HG03025 (cell line): ENCODE results near the gene DOK4.
"Not testable (repeated sequence)": the region's sequence is repeated elsewhere in the genome, so short reads cannot be mapped to it uniquely, and the experiment has no call there.

ENCODE experiments used
- ATAC-seq: cut with Tn5 transposase; IDR thresholded peaks from one replicate; pipeline ENCODE4 v1.9.1; 2021; ENCODE audit warnings: mild to moderate bottlenecking, moderate library complexity; ENCODE audit not compliant: unreplicated experiment, low FRiP score

DOK4 gene

GRCh38 chr16:57504001-57504400 is 17.7 kb upstream of the DOK4 start:
- no peak for ATAC-seq

GRCh38 chr16:57503366-57503765 is 17.1 kb upstream of the DOK4 start:
- ATAC-seq = no peak

- no peak for ATAC-seq
These were observed 15.9 kb upstream of the DOK4 start for GRCh38 chr16:57502048-57502775.

- no peak for ATAC-seq
These were observed 15.2 kb upstream of the DOK4 start for GRCh38 chr16:57501492-57501891.

- no peak for ATAC-seq
These were observed 14.4 kb upstream of the DOK4 start for GRCh38 chr16:57500578-57501111.

GRCh38 chr16:57499941-57500340 is 13.6 kb upstream of the DOK4 start:
- ATAC-seq = not testable (repeated sequence)

- ATAC-seq = no peak
These were observed 11.7 kb upstream of the DOK4 start for GRCh38 chr16:57498031-57498430.

GRCh38 chr16:57497121-57497520 is 10.8 kb upstream of the DOK4 start:
- ATAC-seq = no peak

GRCh38 chr16:57493767-57494166 is 7.5 kb upstream of the DOK4 start:
- ATAC-seq = no peak

GRCh38 chr16:57489229-57489628 is 2.9 kb upstream of the DOK4 start:
- no peak for ATAC-seq

- no peak for ATAC-seq
These were observed 853 bp upstream of the DOK4 start for GRCh38 chr16:57486858-57487834.

GRCh38 chr16:57485091-57485915 is 990 bp downstream of the DOK4 start:
- ATAC-seq = no peak

- no peak for ATAC-seq
These were observed 1.7 kb downstream of the DOK4 start for GRCh38 chr16:57484515-57485005.

GRCh38 chr16:57483725-57484514 is 2.4 kb downstream of the DOK4 start:
- no peak for ATAC-seq

GRCh38 chr16:57482845-57483545 is 3.3 kb downstream of the DOK4 start:
- ATAC-seq = no peak

- no peak for ATAC-seq
These were observed 4.9 kb downstream of the DOK4 start for GRCh38 chr16:57481421-57481820.

GRCh38 chr16:57480754-57481230 is 5.5 kb downstream of the DOK4 start:
- no peak for ATAC-seq

- no peak for ATAC-seq
These were observed 6.1 kb downstream of the DOK4 start for GRCh38 chr16:57479976-57480753.
